ENCODE data around the gene ZDHHC12.

ZDHHC12 gene

DNA sequence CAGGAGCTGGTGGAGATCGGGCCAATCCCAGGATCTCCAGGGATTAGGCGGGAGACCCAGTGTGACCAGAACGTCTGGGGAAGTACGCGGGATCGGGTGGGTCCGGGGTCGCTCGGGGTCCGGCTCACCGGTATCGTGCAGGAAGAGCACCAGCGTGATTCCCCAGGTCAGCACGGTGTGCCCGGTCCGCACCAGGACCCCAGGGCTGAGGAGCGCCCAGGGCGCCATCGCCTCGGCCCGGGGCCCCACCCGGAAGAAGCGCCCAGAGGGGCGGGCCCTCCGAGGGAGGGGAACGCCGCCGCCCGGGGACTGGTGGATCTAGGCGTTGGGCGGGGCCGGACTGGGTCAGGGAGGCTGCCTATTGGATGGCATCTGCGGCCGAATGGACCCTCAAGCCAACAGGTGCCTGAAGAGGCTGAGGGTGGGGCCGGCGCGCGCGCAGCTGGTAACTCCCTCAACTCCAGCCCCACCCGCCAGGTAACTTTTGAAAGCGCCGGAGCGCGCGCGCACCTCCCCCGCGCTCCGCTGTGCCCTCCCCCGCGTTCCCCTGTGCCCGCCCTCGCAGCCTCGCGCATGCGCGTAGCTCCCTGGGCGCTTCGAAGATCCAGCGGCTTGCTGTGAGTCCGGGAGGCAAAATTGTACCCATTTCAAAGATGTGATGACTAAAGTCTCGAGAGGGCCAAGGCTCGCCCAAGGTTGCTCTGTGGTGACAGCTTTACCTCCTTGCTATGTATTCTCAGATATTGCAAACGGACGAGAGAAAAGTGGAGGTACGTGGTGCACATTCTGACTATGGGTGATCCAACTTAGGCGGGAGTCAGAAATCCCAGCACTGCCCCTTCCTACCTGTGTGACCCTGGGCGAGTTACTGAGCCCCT is at the start of gene ZDHHC12:
ZDHHC12 (minus strand) TSS at position 262 of the 878 bp plus-strand sequence; CDS start at position 228, 34 bp downstream.
- Histone ChIP-seq H3K9me3 (ENCODE audit: insufficient read depth, low read length) (no peaks in the 10 kb centered on the region), H3K9ac (ENCODE audit: insufficient read length, low read depth) (peak within 1 kb of the TSS; percentile 99), H3K4me1 (ENCODE audit: insufficient read depth, insufficient read length) (peaks cover 7% of the 10 kb centered on the region), H3K27me3 (ENCODE audit: insufficient read depth, insufficient read length) (no peaks in the 10 kb centered on the region), H3K36me3 (ENCODE audit: insufficient read depth, insufficient read length, low read length) (peaks cover 34% of the 10 kb centered on the region), H3K4me3 (ENCODE audit: insufficient read length, low read depth) (peak within 1 kb of the TSS; percentile 94)
- DNase-seq (ENCODE audit: low read depth, low spot score) = peak; percentile 98
- no peak for TF ChIP-seq ZNF274 (IDR thresholded peaks at IDR 0.05; ENCODE audit: low read depth, low read length)
- TF ChIP-seq SUZ12 (IDR thresholded peaks at IDR 0.05; ENCODE audit: extremely low read depth, insufficient read depth, insufficient read length) = no peak
- TF ChIP-seq YY1 (IDR thresholded peaks at IDR 0.05; ENCODE audit: insufficient read depth, insufficient read length) = no peak

DNA sequence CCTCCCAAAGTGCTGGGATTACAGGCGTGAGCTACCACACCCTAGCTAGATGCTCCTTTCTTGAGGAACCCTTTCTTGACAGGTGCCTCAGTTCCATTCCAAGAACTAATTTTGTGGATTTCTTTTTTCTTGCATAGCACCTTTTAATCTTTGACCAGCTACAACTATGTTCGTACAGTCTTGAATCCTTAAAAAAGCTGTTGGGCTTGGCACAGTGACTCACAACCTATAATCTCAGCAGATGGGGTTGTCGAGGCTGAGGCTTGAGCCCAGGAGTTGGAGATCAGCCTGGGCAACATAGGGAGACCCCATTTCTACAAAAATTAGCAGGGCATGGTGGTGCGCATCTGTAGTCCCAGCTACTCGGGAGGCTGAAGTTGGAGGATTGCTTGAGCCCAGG is 49.1 kb upstream of the ZDHHC12 start:
- H3K4me1 ChIP-seq (ENCODE audit: insufficient read depth, insufficient read length) = peaks cover 2% of the 10 kb centered on the region
- peaks cover 9% of the 10 kb centered on the region for H3K36me3 ChIP-seq (ENCODE audit: insufficient read depth, insufficient read length, low read length)
- TF ChIP-seq YY1 (IDR thresholded peaks at IDR 0.05; ENCODE audit: insufficient read depth, insufficient read length) = no peak
- no peak for TF ChIP-seq ZNF274 (IDR thresholded peaks at IDR 0.05; ENCODE audit: low read depth, low read length)
- TF ChIP-seq SUZ12 (IDR thresholded peaks at IDR 0.05; ENCODE audit: extremely low read depth, insufficient read depth, insufficient read length) = no peak
- H3K9ac ChIP-seq (ENCODE audit: insufficient read length, low read depth) = no peak overlapping the region
- H3K4me3 ChIP-seq (ENCODE audit: insufficient read length, low read depth) = no peak overlapping the region
- DNase-seq (ENCODE audit: low read depth, low spot score) = no peak
- peaks cover 7% of the 10 kb centered on the region; the same call in 1 of the 2 replicates for H3K9me3 ChIP-seq (ENCODE audit: insufficient read depth, low read length)
- H3K27me3 ChIP-seq (ENCODE audit: insufficient read depth, insufficient read length) = no peaks in the 10 kb centered on the region

GRCh38 chr9:128771745-128772519 is 48.0 kb upstream of the ZDHHC12 start, which contains the start of gene ZER1:
Gene ZER1 (minus strand): TSS chr9:128771927. CDS start chr9:128755565, 16,362 bp downstream.
- Histone ChIP-seq H3K36me3 (ENCODE audit: insufficient read depth, insufficient read length, low read length) (peaks cover 16% of the 10 kb centered on the region), H3K4me3 (ENCODE audit: insufficient read length, low read depth) (peak within 1 kb of the TSS; percentile 88), H3K4me1 (ENCODE audit: insufficient read depth, insufficient read length) (peaks cover 2% of the 10 kb centered on the region), H3K9ac (ENCODE audit: insufficient read length, low read depth) (peak within 1 kb of the TSS; percentile 96), H3K27me3 (ENCODE audit: insufficient read depth, insufficient read length) (no peaks in the 10 kb centered on the region), H3K9me3 (ENCODE audit: insufficient read depth, low read length) (peaks cover 7% of the 10 kb centered on the region; the same call in 1 of the 2 replicates)
- peak; percentile 79 for DNase-seq (ENCODE audit: low read depth, low spot score)
- no peak for TF ChIP-seq YY1 (IDR thresholded peaks at IDR 0.05; ENCODE audit: insufficient read depth, insufficient read length)
- no peak for TF ChIP-seq ZNF274 (IDR thresholded peaks at IDR 0.05; ENCODE audit: low read depth, low read length)
- no peak for TF ChIP-seq SUZ12 (IDR thresholded peaks at IDR 0.05; ENCODE audit: extremely low read depth, insufficient read depth, insufficient read length)

- Histone ChIP-seq H3K9ac (ENCODE audit: insufficient read length, low read depth) (peak overlapping the region; percentile 96), H3K4me1 (ENCODE audit: insufficient read depth, insufficient read length) (peaks cover 2% of the 10 kb centered on the region), H3K4me3 (ENCODE audit: insufficient read length, low read depth) (peak overlapping the region; percentile 88), H3K27me3 (ENCODE audit: insufficient read depth, insufficient read length) (no peaks in the 10 kb centered on the region), H3K36me3 (ENCODE audit: insufficient read depth, insufficient read length, low read length) (peaks cover 16% of the 10 kb centered on the region), H3K9me3 (ENCODE audit: insufficient read depth, low read length) (peaks cover 6% of the 10 kb centered on the region; the same call in 1 of the 2 replicates)
- TF ChIP-seq SUZ12 (IDR thresholded peaks at IDR 0.05; ENCODE audit: extremely low read depth, insufficient read depth, insufficient read length) (no peak), ZNF274 (IDR thresholded peaks at IDR 0.05; ENCODE audit: low read depth, low read length) (no peak), YY1 (IDR thresholded peaks at IDR 0.05; ENCODE audit: insufficient read depth, insufficient read length) (no peak)
- peak; percentile 13 for DNase-seq (ENCODE audit: low read depth, low spot score)
These were observed 47.3 kb upstream of the ZDHHC12 start for GRCh38 chr9:128771094-128771721.

DNA sequence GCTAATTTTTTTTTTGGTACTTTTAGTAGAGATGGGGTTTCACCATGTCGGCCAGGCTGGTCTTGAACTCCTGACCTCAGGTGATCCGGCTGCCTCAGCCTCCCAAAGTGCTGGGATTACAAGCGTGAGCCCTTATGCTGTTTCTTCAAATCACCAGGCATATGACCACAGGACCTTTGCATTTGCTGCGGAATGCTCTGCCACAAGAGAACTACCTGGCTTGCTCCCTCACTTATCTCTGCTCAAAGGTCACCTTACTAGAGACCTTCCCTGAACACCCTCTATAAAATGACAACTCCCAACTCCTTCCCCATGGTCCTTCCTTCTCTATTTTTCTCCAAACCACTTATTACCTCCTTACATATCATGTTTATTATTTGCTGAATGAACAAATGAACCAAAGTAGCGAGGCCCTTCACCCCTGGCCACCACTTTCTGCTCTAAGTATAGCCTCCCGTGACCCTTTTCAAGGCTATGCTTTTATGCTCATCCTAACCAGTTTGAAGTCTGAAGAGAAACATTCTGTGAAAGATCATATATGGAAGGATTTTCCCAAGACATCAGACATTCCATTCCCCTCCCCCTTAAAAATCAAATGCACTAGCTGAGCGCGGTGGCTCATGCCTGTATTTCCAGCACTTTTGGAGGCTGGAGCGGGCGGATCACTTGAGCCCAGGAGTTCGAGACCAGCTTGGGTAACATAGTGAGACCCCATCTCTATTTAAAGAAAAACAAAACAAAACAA is 46.5 kb upstream of the ZDHHC12 start:
- H3K9me3 ChIP-seq (ENCODE audit: insufficient read depth, low read length) = no peaks in the 10 kb centered on the region
- H3K4me3 ChIP-seq (ENCODE audit: insufficient read length, low read depth) = peak overlapping the region; percentile 88
- peaks cover 2% of the 10 kb centered on the region for H3K4me1 ChIP-seq (ENCODE audit: insufficient read depth, insufficient read length)
- H3K36me3 ChIP-seq (ENCODE audit: insufficient read depth, insufficient read length, low read length) = peaks cover 16% of the 10 kb centered on the region
- no peak for TF ChIP-seq ZNF274 (IDR thresholded peaks at IDR 0.05; ENCODE audit: low read depth, low read length)
- no peak for TF ChIP-seq SUZ12 (IDR thresholded peaks at IDR 0.05; ENCODE audit: extremely low read depth, insufficient read depth, insufficient read length)
- TF ChIP-seq YY1 (IDR thresholded peaks at IDR 0.05; ENCODE audit: insufficient read depth, insufficient read length) = no peak
- no peaks in the 10 kb centered on the region for H3K27me3 ChIP-seq (ENCODE audit: insufficient read depth, insufficient read length)
- no peak for DNase-seq (ENCODE audit: low read depth, low spot score)
- H3K9ac ChIP-seq (ENCODE audit: insufficient read length, low read depth) = peak overlapping the region; percentile 96

DNA sequence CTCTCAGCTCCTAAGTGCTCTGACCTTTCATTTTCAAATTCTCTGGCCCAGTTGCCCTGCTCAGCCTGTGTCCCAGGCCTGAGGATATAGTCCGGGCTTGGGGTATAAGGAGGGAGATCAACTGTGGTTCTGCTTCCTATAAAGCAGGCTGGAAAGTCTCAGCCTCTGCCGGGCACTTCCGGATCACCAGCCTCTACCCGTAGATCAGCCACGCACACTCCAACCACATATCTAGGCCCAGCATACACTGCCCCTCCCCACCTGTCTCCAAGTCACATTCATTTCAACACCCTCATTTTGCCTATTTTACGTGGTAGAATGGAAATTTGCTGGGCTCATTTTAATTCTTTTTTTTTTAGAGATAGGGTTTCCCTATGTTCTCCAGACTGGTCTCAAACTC is 44.7 kb upstream of the ZDHHC12 start:
- peaks cover 9% of the 10 kb centered on the region for H3K4me1 ChIP-seq (ENCODE audit: insufficient read depth, insufficient read length)
- no peak overlapping the region for H3K4me3 ChIP-seq (ENCODE audit: insufficient read length, low read depth)
- H3K36me3 ChIP-seq (ENCODE audit: insufficient read depth, insufficient read length, low read length) = peaks cover 16% of the 10 kb centered on the region
- H3K9me3 ChIP-seq (ENCODE audit: insufficient read depth, low read length) = no peaks in the 10 kb centered on the region
- H3K9ac ChIP-seq (ENCODE audit: insufficient read length, low read depth) = no peak overlapping the region
- DNase-seq (ENCODE audit: low read depth, low spot score) = no peak
- H3K27me3 ChIP-seq (ENCODE audit: insufficient read depth, insufficient read length) = no peaks in the 10 kb centered on the region
- TF ChIP-seq SUZ12 (IDR thresholded peaks at IDR 0.05; ENCODE audit: extremely low read depth, insufficient read depth, insufficient read length) (no peak), ZNF274 (IDR thresholded peaks at IDR 0.05; ENCODE audit: low read depth, low read length) (no peak), YY1 (IDR thresholded peaks at IDR 0.05; ENCODE audit: insufficient read depth, insufficient read length) (no peak)
